HepG2 (cell line): Measurements from ENCODE around the gene RAD51C. TPM values are rescaled to one million over a fixed set of nuclear protein-coding genes. Genes with fewer than 3 reads are reported as not detected.

ENCODE experiments used
- ATAC-seq: fragments of 200-7000 bp; cut with Tn5 transposase; 3 replicates; pipeline ENCODE4 v1.9.1; 2020; ENCODE audit warnings: mild to moderate bottlenecking, moderate library complexity
- BruUV-seq: library from RNA; stranded (reverse); fragments of 400-500 nt; replicated peaks from 2 replicates; lab custom pipeline; 2021; lab: Mats Ljungman, UMichigan
- CTCF ChIA-PET: fragments of 300-600 bp; formaldehyde crosslinking; extraction: SDS; loops from one replicate; lab custom pipeline; 2021; ENCODE audit warnings: low total read pairs, inconsistent platforms, low intra/inter-chr PET ratio; lab: Yijun Ruan, JAX
- POLR2A ChIA-PET: fragments of 350-600 bp; sonication (Branson Sonifier 250); formaldehyde crosslinking; loops from one replicate; lab custom pipeline; 2020; ENCODE audit warnings: antibody characterized with exemption, inconsistent platforms; lab: Yijun Ruan, JAX
- DNase-seq: peaks from one replicate; pipeline ENCODE4 v3.0.0-alpha.2; 2015; ENCODE audit warnings: low spot score
- FAIRE-seq: peaks from 3 replicates; lab custom pipeline; 2011; peaks lifted over from hg19 to GRCh38; lab: Jason Lieb, UNC
- H2AFZ ChIP-seq: one replicate; pipeline ENCODE4 v1.6.1; 2011; ENCODE audit warnings: low read length, inconsistent platforms
- H3K27ac ChIP-seq: fragments of 300-600 bp; 3 replicates; pipeline ENCODE4 v1.8.0; 2011; ENCODE audit warnings: mixed run types, mild to moderate bottlenecking, mixed read lengths, low read length, inconsistent platforms; ENCODE audit not compliant: insufficient read depth; ENCODE audit errors: extremely low read length
- H3K27me3 ChIP-seq, 2 experiments: fragments of 200-600 bp in 1 of 2; 2 replicates in 1 of 2; 3 replicates in 1 of 2; pipeline versions ENCODE4 v1.6.0 to v1.8.0; 2011; ENCODE audit warnings: low read length in 2 of 2, mild to moderate bottlenecking in 2 of 2, moderate library complexity in 2 of 2, inconsistent platforms in 1 of 2; ENCODE audit not compliant: insufficient read depth in 2 of 2, control insufficient read depth in 1 of 2
- H3K36me3 ChIP-seq, 2 experiments: fragments of 200-600 bp in 1 of 2; replicated peaks in 1 of 2; 2 replicates in 1 of 2; 3 replicates in 1 of 2; pipeline versions ENCODE4 v1.5.1 to v1.8.0; 2011; ENCODE audit warnings: low read length in 2 of 2, inconsistent platforms in 1 of 2; ENCODE audit not compliant: insufficient read depth in 2 of 2, control insufficient read depth in 1 of 2
- H3K4me1 ChIP-seq: 2 replicates; pipeline ENCODE4 v1.5.1; 2012; ENCODE audit warnings: low read length, inconsistent platforms; ENCODE audit not compliant: insufficient read depth
- H3K4me2 ChIP-seq: 2 replicates; pipeline ENCODE4 v1.6.0; 2011; ENCODE audit warnings: low read depth, low read length, inconsistent platforms
- H3K4me3 ChIP-seq, 3 experiments: fragments of 200-600 bp in 1 of 3; sonication (generic), shearing (Covaris generic) in 1 of 3; replicated peaks in 1 of 3; 2 replicates each; pipeline ENCODE4 v1.5.1; 2011 to 2016; ENCODE audit warnings: low read length in 3 of 3, inconsistent platforms in 2 of 3, low read depth in 2 of 3, mild to moderate bottlenecking in 2 of 3, control low read depth in 1 of 3, mixed read lengths in 1 of 3; ENCODE audit not compliant: insufficient read depth in 1 of 3
- H3K79me2 ChIP-seq: one replicate; pipeline ENCODE4 v1.6.1; 2011; ENCODE audit warnings: low read length, inconsistent platforms; ENCODE audit not compliant: insufficient read depth
- H3K9ac ChIP-seq: 2 replicates; pipeline ENCODE4 v1.6.0; 2011; ENCODE audit warnings: mild to moderate bottlenecking, low read depth, low read length, inconsistent platforms; ENCODE audit not compliant: insufficient read depth
- H3K9me3 ChIP-seq: 2 replicates; pipeline ENCODE4 v1.5.1; 2012; ENCODE audit warnings: mild to moderate bottlenecking, low read length
- H4K20me1 ChIP-seq: 2 replicates; pipeline ENCODE4 v1.6.0; 2011; ENCODE audit warnings: inconsistent platforms, mild to moderate bottlenecking, low read length, moderate library complexity; ENCODE audit not compliant: insufficient read depth
- CBX1 ChIP-seq: IDR thresholded peaks from one replicate; pipeline ENCODE4 v1.6.1; 2016; ENCODE audit warnings: antibody characterized with exemption, low read depth
- CCDC6 ChIP-seq: sonication (generic); formaldehyde crosslinking; IDR thresholded peaks from 2 replicates; pipeline ENCODE4 v1.8.1; 2022; ENCODE audit warnings: mild to moderate bottlenecking, missing genetic modification reagents, moderate library complexity
- ETV5 ChIP-seq: IDR thresholded peaks from 2 replicates; pipeline ENCODE4 v1.6.1; 2018; ENCODE audit warnings: missing biosample characterization, missing genetic modification reagents, inconsistent platforms, borderline replicate concordance
- KAT7 ChIP-seq: IDR thresholded peaks from 2 replicates; pipeline ENCODE4 v1.6.1; 2018; ENCODE audit warnings: borderline replicate concordance, missing compliant biosample characterization
- KLF13 ChIP-seq: sonication (generic); formaldehyde crosslinking; IDR thresholded peaks from 2 replicates; pipeline ENCODE4 v1.4.0; 2020; ENCODE audit warnings: mild to moderate bottlenecking, missing genetic modification reagents
- MAFG ChIP-seq: sonication (generic); formaldehyde crosslinking; IDR thresholded peaks from 2 replicates; pipeline ENCODE4 v1.5.1; 2020; ENCODE audit warnings: mild to moderate bottlenecking, missing genetic modification reagents
- MYC ChIP-seq: sonication (generic); formaldehyde crosslinking; IDR thresholded peaks from 2 replicates; pipeline ENCODE4 v1.9.0; 2021; ENCODE audit warnings: missing genetic modification reagents, borderline replicate concordance
- NFIC ChIP-seq: IDR thresholded peaks from 2 replicates; pipeline ENCODE4 v1.6.1; 2012; ENCODE audit warnings: mild to moderate bottlenecking, low read length, inconsistent platforms
- NKX3-1 ChIP-seq: sonication (generic); formaldehyde crosslinking; IDR thresholded peaks from 2 replicates; pipeline ENCODE4 v1.5.0; 2020; ENCODE audit warnings: missing genetic modification reagents
- PHF5A ChIP-seq: IDR thresholded peaks from one replicate; pipeline ENCODE4 v1.6.1; 2018; ENCODE audit warnings: low read depth, missing genetic modification reagents; ENCODE audit not compliant: unreplicated experiment
- SMAD9 ChIP-seq: sonication (generic); formaldehyde crosslinking; IDR thresholded peaks from 2 replicates; pipeline ENCODE4 v1.5.1; 2020; ENCODE audit warnings: mild to moderate bottlenecking, missing genetic modification reagents
- WGBS: methylation state at CpG from one replicate; pipeline ENCODE4 v1.1.6; 2017; ENCODE audit warnings: low lambda C conversion rate; 5-methylcytosine and 5-hydroxymethylcytosine counted together
- in situ Hi-C: cut with HindIII; loops from 2 replicates; pipeline ENCODE4 v1.10.0; 2017; ENCODE audit warnings: low pct_unique_long_range_greater_than_20kb; ENCODE audit not compliant: extremely low pct_ligation_motif_present
- intact Hi-C: fragments of 100-400 bp; cut with micrococcal nuclease; formaldehyde crosslinking; loops from one replicate; pipeline ENCODE4 v1.10.0; 2022; ENCODE audit not compliant: unreplicated experiment
- polyA plus RNA-seq, 8 experiments: library from polyadenylated mRNA; depleted of rRNA in 3 of 8; stranded (reverse) in 7 of 8; unstranded in 1 of 8; fragments of >200 nt; fragmentation: Illumina TruSeq in 4 of 8; extraction: Trizol in 4 of 8; gene quantifications; 2 replicates each; pipeline versions ENCODE4 v1.2.1 to v1.2.3, GENCODE V29; 2011 to 2016; ENCODE audit warnings: low read depth in 4 of 8, missing spikeins in 1 of 8, mixed read lengths in 1 of 8; ENCODE audit not compliant: insufficient read depth in 1 of 8
- total RNA-seq, 5 experiments: library from RNA; depleted of rRNA; stranded (reverse); fragments of >200 nt; fragmentation: Illumina TruSeq; extraction: Trizol; gene quantifications; 2 replicates each; pipeline ENCODE4 v1.2.3, GENCODE V29; 2016; ENCODE audit warnings: low read depth in 1 of 5
- TF ChIP-seq, protein P1 (sequence below): sonication (generic); formaldehyde crosslinking; IDR thresholded peaks from 2 replicates; pipeline ENCODE4 v1.4.0; 2020; ENCODE audit warnings: missing genetic modification reagents, mild to moderate bottlenecking, borderline replicate concordance
- TF ChIP-seq, protein P2 (sequence below): sonication (generic); formaldehyde crosslinking; IDR thresholded peaks from 2 replicates; pipeline ENCODE4 v1.4.0; 2020; ENCODE audit warnings: mild to moderate bottlenecking, missing genetic modification reagents
- TF ChIP-seq, protein P3 (sequence below): sonication (generic); formaldehyde crosslinking; IDR thresholded peaks from 2 replicates; pipeline ENCODE4 v1.8.1; 2023; ENCODE audit warnings: missing genetic modification reagents, inconsistent platforms, borderline replicate concordance

The RAD51C gene
- total and polyA plus RNA-seq, 2 of the 13 experiments (the other 11 are each of a cell fraction or from before 2014, with no cell fraction given), result 38.5 to 106 TPM

DNA sequence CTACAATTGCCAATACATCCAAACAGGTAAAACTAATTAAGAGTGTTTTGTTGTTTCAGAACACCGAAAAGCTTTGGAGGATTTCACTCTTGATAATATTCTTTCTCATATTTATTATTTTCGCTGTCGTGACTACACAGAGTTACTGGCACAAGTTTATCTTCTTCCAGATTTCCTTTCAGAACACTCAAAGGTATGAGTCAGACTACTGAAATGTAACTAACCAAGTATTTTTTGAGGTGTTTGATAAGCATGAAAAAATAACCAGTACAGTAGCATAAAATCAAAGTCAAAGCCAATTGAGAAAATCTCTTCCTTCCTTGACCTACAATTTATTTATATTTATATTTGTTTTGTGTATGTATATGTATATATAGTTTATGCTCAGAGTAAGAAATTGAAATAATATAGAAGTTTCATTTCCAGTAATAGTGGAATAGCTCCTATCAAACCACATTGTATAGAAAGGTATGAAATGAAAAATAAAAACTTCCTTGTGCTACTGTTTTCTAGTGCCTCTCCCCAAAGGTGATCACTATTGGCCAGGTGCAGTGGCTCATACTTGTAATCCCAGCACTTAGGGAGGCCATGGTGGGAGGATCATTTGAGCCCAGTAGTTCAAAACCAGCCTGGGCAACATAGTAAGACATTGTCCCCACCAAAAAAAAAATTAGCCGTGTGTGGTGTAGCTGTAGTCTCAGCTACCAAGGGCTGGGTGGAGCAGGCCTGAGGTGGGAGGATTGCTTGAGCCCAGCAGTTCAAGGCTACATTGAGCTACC is 10.9 kb downstream of the RAD51C start (continued):
- TF ChIP-seq MAFG (no peak), CBX1 (no peak), NFIC (no peak), ETV5 (no peak), NKX3-1 (CRISPR knock-in tag) (no peak), CCDC6 (CRISPR knock-in tag) (no peak)
- TF ChIP-seq, protein P1, sequence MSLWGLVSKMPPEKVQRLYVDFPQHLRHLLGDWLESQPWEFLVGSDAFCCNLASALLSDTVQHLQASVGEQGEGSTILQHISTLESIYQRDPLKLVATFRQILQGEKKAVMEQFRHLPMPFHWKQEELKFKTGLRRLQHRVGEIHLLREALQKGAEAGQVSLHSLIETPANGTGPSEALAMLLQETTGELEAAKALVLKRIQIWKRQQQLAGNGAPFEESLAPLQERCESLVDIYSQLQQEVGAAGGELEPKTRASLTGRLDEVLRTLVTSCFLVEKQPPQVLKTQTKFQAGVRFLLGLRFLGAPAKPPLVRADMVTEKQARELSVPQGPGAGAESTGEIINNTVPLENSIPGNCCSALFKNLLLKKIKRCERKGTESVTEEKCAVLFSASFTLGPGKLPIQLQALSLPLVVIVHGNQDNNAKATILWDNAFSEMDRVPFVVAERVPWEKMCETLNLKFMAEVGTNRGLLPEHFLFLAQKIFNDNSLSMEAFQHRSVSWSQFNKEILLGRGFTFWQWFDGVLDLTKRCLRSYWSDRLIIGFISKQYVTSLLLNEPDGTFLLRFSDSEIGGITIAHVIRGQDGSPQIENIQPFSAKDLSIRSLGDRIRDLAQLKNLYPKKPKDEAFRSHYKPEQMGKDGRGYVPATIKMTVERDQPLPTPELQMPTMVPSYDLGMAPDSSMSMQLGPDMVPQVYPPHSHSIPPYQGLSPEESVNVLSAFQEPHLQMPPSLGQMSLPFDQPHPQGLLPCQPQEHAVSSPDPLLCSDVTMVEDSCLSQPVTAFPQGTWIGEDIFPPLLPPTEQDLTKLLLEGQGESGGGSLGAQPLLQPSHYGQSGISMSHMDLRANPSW, result no peak

DNA sequence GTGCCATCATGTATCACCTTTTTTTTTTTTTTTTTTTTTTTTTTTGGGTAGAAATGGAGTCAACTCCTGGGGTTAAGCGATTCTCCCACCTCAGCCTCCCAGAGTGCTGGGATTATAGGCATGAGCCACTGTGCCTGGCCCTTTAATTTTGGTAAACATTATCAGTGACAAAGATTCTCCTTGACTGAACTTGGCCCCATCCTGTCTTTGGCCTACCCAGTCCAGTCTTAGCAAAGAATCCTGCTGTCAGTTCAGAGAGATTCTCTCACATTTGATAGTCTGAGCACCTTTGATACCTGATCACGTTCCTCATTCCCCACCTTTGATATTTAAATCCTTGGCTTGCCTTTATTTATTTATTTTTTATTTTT is 11.5 kb downstream of the RAD51C start:
- Histone ChIP-seq H2AFZ (no peak overlapping the region), H3K4me1 (no peaks in the 10 kb centered on the region), H3K4me2 (no peak overlapping the region), H3K9ac (no peak overlapping the region), H3K9me3 (no peaks in the 10 kb centered on the region), H3K4me3 (no peak overlapping the region), H3K79me2 (no peaks in the 10 kb centered on the region), H3K27me3 (no peaks in the 10 kb centered on the region), H4K20me1 (no peaks in the 10 kb centered on the region), H3K27ac (no peak overlapping the region), H3K36me3 (peaks cover 0 to 5% of the 10 kb centered on the region in 2 experiments)
- TF ChIP-seq KAT7 (no peak), PHF5A (CRISPR knock-in tag) (no peak), MYC (CRISPR knock-in tag) (no peak), KLF13 (CRISPR knock-in tag) (no peak), SMAD9 (no peak)
- TF ChIP-seq, protein P2, sequence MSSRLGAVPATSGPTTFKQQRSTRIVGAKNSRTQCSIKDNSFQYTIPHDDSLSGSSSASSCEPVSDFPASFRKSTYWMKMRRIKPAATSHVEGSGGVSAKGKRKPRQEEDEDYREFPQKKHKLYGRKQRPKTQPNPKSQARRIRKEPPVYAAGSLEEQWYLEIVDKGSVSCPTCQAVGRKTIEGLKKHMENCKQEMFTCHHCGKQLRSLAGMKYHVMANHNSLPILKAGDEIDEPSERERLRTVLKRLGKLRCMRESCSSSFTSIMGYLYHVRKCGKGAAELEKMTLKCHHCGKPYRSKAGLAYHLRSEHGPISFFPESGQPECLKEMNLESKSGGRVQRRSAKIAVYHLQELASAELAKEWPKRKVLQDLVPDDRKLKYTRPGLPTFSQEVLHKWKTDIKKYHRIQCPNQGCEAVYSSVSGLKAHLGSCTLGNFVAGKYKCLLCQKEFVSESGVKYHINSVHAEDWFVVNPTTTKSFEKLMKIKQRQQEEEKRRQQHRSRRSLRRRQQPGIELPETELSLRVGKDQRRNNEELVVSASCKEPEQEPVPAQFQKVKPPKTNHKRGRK, result no peak
- TF ChIP-seq, protein P3, sequence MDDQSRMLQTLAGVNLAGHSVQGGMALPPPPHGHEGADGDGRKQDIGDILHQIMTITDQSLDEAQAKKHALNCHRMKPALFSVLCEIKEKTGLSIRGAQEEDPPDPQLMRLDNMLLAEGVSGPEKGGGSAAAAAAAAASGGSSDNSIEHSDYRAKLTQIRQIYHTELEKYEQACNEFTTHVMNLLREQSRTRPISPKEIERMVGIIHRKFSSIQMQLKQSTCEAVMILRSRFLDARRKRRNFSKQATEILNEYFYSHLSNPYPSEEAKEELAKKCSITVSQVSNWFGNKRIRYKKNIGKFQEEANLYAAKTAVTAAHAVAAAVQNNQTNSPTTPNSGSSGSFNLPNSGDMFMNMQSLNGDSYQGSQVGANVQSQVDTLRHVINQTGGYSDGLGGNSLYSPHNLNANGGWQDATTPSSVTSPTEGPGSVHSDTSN (CRISPR knock-in tag), result no peak
- DNase-seq (no peak), ATAC-seq (no peak), FAIRE-seq (no peak)
- in situ Hi-C loops, result no loop called here
- CTCF ChIA-PET, result no interaction called here
- BruUV-seq, result no TSS peak
- POLR2A ChIA-PET, result no interaction called here
- 96% methylated on average over 2 of the region's 2 CpGs for WGBS
- intact Hi-C loops, result no loop called here
